ENCODE data around the gene LCK. TPM values are rescaled to one million over a fixed set of nuclear protein-coding genes. Genes with fewer than 3 reads are reported as not detected.

LCK gene
- total and polyA plus RNA-seq, 2 donors (not counting 1 experiment from before 2014, with no cell fraction given): not detected

DNA sequence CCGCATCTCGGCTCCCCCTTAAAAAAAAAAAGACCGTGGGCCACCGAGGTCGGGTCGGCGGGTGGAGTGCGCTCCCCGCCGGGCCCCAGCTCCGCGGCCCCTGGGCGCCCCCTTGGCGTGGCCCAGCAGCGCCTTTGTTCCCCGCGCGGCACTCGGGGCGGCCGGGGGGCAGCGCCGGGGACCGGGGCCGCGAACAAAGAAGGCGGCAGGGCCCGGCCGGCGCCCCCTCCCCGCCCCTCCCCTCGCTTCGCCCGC lies 84.4 kb downstream of the LCK start:
- no peaks in the 10 kb centered on the region for H3K9me3 ChIP-seq (ENCODE audit: control insufficient read depth, insufficient read depth, low read depth, low read length)
- no peak overlapping the region for H3K4me2 ChIP-seq (ENCODE audit: extremely low read depth, insufficient read depth, low read length)
- peaks cover 5% of the 10 kb centered on the region for H3K4me1 ChIP-seq (ENCODE audit: control insufficient read depth, extremely low read depth, insufficient read depth, low read length)
- no peak overlapping the region for H3K27ac ChIP-seq (ENCODE audit: insufficient read depth, low read length)
- H3K9ac ChIP-seq (ENCODE audit: insufficient read depth, low read length): peak overlapping the region; percentile 46
- H3K36me3 ChIP-seq (ENCODE audit: control insufficient read depth, insufficient read depth, low read length): peaks cover 5% of the 10 kb centered on the region
- no peak overlapping the region for H2AFZ ChIP-seq (ENCODE audit: low read length)
- H3K4me3 ChIP-seq (replicated peaks in 1 of 4; ENCODE audit: control extremely low read depth in 1 of 4, insufficient read depth in 1 of 4, low read depth in 3 of 4, low read length in 4 of 4): peak overlapping the region; percentile 38 to 71 (median 58)
- no peaks in the 10 kb centered on the region for H4K20me1 ChIP-seq (ENCODE audit: control insufficient read depth, extremely low read depth, insufficient read depth, low read length)
- DNase-seq (ENCODE audit: low read depth in 2 of 2): no peak
- H3K79me2 ChIP-seq (ENCODE audit: control insufficient read depth, insufficient read depth, low read length): peaks cover 5% of the 10 kb centered on the region
- H3K27me3 ChIP-seq (ENCODE audit: control insufficient read depth, insufficient read depth, low read length): peaks cover 3% of the 10 kb centered on the region
- no peak for TF ChIP-seq EZH2 (IDR thresholded peaks at IDR 0.05; ENCODE audit: low read length, missing control alignments)
- no peak for TF ChIP-seq CTCF (conservative IDR thresholded peaks at IDR 0.05 in 1 of 2, IDR thresholded peaks at IDR 0.05 in 1 of 2; ENCODE audit: low read depth in 1 of 2, low read length in 2 of 2)

Other genes with a start within 250 kb of the LCK start
- gene KHDRBS1, start 237.4 kb upstream of the LCK start, total RNA-seq: 42.1 and 56.0 TPM in 2 replicates
- gene KHDRBS1, start 237.4 kb upstream of the LCK start, polyA plus RNA-seq: 73.0 and 84.8 TPM in 2 replicates
- 4.4 and 7.9 TPM in 2 replicates for gene TMEM39B, start 178.3 kb upstream of the LCK start, total RNA-seq
- gene TMEM39B, start 178.3 kb upstream of the LCK start, polyA plus RNA-seq: 11.1 and 15.0 TPM in 2 replicates
- gene KPNA6, start 143.2 kb upstream of the LCK start, total RNA-seq: 27.0 and 40.1 TPM in 2 replicates
- gene KPNA6, start 143.2 kb upstream of the LCK start, polyA plus RNA-seq: 44.4 and 48.5 TPM in 2 replicates
- gene TXLNA, start 71.6 kb upstream of the LCK start, total RNA-seq: 94.0 and 118 TPM in 2 replicates
- 56.5 and 64.0 TPM in 2 replicates for gene TXLNA, start 71.6 kb upstream of the LCK start, polyA plus RNA-seq
- 7.4 and 12.4 TPM in 2 replicates for gene CCDC28B, start 50.7 kb upstream of the LCK start, total RNA-seq
- 9.4 and 10.1 TPM in 2 replicates for gene CCDC28B, start 50.7 kb upstream of the LCK start, polyA plus RNA-seq
- 1.3 and 2.3 TPM in 2 replicates for gene IQCC, start 45.6 kb upstream of the LCK start, total RNA-seq
- gene IQCC, start 45.6 kb upstream of the LCK start, polyA plus RNA-seq: 2.0 and 2.6 TPM in 2 replicates
- not detected in 2 replicates for gene DCDC2B, start 42.2 kb upstream of the LCK start, total RNA-seq
- not detected in 2 replicates for gene DCDC2B, start 42.2 kb upstream of the LCK start, polyA plus RNA-seq
- 12.1 and 17.5 TPM in 2 replicates for gene TMEM234, start 28.9 kb upstream of the LCK start, total RNA-seq
- 15.8 TPM in 2 replicates for gene TMEM234, start 28.9 kb upstream of the LCK start, polyA plus RNA-seq
- 246 and 277 TPM in 2 replicates for gene EIF3I, start 28.9 kb upstream of the LCK start, total RNA-seq
- 492 and 721 TPM in 2 replicates for gene EIF3I, start 28.9 kb upstream of the LCK start, polyA plus RNA-seq
- 2.1 and 3.1 TPM in 2 replicates for gene FAM167B, start 4.0 kb upstream of the LCK start, total RNA-seq
- 1.0 and 1.3 TPM in 2 replicates for gene FAM167B, start 4.0 kb upstream of the LCK start, polyA plus RNA-seq
- 86.3 and 100 TPM in 2 replicates for gene HDAC1, start 40.8 kb downstream of the LCK start, total RNA-seq
- gene HDAC1, start 40.8 kb downstream of the LCK start, polyA plus RNA-seq: 143 and 159 TPM in 2 replicates
- gene MARCKSL1, start 85.0 kb downstream of the LCK start, total RNA-seq: 11.7 and 33.1 TPM in 2 replicates
- gene MARCKSL1, start 85.0 kb downstream of the LCK start, polyA plus RNA-seq: 79.1 and 107 TPM in 2 replicates
- gene FAM229A, start 111.2 kb downstream of the LCK start, total RNA-seq: 0.77 and 0.99 TPM in 2 replicates
- 0.53 and 0.77 TPM in 2 replicates for gene FAM229A, start 111.2 kb downstream of the LCK start, polyA plus RNA-seq
- gene TSSK3, start 111.3 kb downstream of the LCK start, total RNA-seq: 0.50 and 0.51 TPM in 2 replicates
- 0.35 and 0.58 TPM in 2 replicates for gene TSSK3, start 111.3 kb downstream of the LCK start, polyA plus RNA-seq
- gene BSDC1, start 143.2 kb downstream of the LCK start, total RNA-seq: 48.5 and 55.5 TPM in 2 replicates
- gene BSDC1, start 143.2 kb downstream of the LCK start, polyA plus RNA-seq: 42.4 and 42.8 TPM in 2 replicates
- gene ZBTB8B, start 213.8 kb downstream of the LCK start, total RNA-seq: not detected in 2 replicates
- gene ZBTB8B, start 213.8 kb downstream of the LCK start, polyA plus RNA-seq: not detected in 2 replicates

All from fibroblast of lung (primary cell).